GM20000 (cell line): ENCODE results near the gene AKT1S1.

ENCODE experiments used
- DNase-seq: peaks from one replicate; pipeline ENCODE4 v3.0.0; 2012; ENCODE audit warnings: low spot score
- TF ChIP-seq, protein P1 (sequence below): IDR thresholded peaks from 2 replicates; pipeline ENCODE4 v1.5.1; 2012; ENCODE audit warnings: mild to moderate bottlenecking, control low read depth; ENCODE audit errors: extremely low read depth, missing control alignments

Gene AKT1S1

GRCh38 chr19:49904136-49904535 lies 27.0 kb upstream of the AKT1S1 start:
- no peak for DNase-seq
- TF ChIP-seq, protein P1, sequence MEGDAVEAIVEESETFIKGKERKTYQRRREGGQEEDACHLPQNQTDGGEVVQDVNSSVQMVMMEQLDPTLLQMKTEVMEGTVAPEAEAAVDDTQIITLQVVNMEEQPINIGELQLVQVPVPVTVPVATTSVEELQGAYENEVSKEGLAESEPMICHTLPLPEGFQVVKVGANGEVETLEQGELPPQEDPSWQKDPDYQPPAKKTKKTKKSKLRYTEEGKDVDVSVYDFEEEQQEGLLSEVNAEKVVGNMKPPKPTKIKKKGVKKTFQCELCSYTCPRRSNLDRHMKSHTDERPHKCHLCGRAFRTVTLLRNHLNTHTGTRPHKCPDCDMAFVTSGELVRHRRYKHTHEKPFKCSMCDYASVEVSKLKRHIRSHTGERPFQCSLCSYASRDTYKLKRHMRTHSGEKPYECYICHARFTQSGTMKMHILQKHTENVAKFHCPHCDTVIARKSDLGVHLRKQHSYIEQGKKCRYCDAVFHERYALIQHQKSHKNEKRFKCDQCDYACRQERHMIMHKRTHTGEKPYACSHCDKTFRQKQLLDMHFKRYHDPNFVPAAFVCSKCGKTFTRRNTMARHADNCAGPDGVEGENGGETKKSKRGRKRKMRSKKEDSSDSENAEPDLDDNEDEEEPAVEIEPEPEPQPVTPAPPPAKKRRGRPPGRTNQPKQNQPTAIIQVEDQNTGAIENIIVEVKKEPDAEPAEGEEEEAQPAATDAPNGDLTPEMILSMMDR, result no peak

DNA sequence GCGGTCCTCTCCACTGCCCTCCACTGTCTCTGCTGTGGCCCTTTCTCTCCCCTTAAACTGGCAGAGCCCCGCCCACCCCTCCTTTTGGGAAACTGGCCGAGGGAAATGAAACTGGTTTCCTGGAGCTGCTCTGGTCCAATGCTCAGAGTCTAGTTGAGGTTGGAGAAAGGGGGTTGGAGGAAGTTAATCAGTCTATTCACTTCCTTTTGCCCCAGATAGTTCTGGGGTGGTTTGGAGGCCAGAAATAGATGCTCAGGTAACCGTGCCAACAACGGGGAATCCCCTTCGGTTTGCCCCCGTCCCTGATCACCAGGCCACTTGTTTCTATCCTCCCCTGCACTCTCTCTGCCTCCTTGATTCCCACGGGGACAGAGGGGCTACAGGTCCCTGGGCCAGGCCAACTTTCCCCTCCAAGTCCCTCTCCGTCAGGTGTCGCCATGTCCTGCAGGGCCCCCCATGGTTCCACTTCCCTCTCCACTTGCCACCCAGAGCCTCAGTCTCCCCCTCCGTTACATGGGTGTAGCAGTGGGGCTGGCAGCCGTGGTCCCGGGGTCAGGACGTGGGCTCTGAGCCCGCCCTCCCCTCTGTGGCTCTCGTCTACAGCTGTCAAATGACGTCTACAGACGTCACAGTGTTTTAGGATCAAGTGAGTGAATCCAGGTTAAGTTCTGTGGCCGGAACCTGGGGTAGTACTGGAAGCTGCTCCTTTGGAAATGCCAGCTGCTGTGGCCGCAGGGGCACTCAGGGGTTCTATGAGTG lies 19.9 kb upstream of the AKT1S1 start, which contains the start of gene IL4I1:
TSS of gene IL4I1 (minus strand) at position 25 of the 759 bp plus-strand sequence. CDS start 727 bp downstream, outside the sequence.
- peak; percentile 78 for DNase-seq
- TF ChIP-seq, protein P1, result no peak

- TF ChIP-seq, protein P1, result no peak
- DNase-seq, result no peak
Measured at GRCh38 chr19:49895566-49896297, 18.6 kb upstream of the AKT1S1 start.

DNA sequence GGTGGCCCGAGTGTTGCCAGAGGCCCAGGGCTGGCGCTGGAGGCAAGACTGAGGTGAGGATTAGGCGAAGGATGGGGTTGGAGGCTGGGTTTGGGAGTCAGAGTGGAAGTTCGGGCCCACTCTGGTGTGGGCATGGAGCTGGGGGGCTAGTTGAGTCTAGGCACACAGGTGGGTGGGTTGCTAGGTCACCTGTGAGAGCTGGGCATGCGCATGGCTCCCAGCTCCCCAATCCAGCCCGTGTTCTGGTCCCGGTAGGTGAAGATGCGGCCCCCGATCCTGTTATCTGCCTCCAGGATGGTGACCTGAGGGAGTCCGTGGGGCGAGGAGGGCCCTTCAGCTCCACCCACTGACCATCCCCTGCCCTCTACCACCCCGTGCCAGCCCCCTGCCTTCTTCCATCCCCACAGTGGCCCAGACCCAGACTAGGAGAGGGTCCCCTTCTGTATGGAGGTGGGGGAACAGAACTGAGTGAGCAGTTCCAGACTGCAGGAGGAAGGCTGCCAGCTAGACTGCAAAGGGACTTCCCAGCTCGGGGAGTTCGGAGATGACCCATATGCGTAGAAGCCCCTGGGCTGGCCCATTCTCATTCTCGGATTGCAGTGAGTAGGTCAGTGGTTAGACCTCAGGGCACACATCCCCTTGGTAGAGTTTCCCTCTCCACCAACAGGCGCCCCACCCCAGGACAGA lies 17.9 kb upstream of the AKT1S1 start:
- DNase-seq, result peak; percentile 61
- TF ChIP-seq, protein P1, result no peak

DNA sequence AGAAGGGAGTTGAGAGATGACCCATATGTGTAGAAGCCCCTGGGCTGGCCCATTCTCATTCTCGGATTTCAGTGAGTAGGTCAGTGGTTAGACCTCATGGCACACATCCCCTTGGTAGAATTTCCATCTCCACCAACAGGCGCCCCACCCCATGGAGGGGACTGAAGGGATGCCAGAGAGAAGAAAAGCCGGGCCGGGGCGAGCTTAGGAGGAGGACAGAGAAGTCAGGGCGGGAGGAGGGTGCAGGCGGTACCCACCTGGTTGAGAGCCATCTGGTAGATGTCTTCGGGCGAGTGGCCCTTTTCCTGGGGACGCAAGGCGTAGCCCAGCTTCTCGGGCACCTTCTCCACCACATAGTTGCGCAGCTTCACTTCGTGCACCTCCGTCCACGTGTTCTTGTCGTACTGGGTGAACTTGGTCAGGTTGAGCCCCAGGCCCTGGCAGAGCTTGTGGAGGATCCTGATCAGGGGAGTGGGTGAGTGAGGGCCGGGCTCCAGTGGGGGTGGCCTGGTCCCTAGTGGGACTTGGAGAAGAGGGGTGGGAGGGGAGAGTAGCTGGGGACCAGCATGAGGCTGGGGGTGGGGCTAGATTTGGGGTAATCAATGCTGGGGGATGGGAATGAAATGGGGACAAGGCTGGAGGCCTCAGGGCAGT lies 17.0 kb upstream of the AKT1S1 start:
- TF ChIP-seq, protein P1, result no peak
- no peak for DNase-seq

- TF ChIP-seq, protein P1, result no peak
- DNase-seq, result no peak
Measured at GRCh38 chr19:49892716-49893115, 15.6 kb upstream of the AKT1S1 start.

- TF ChIP-seq, protein P1, result no peak
- no peak for DNase-seq
Measured at GRCh38 chr19:49891393-49891792, 14.2 kb upstream of the AKT1S1 start.
